HG03060 (cell line): ENCODE measurements around the gene SNCAIP.

Source experiments
- ATAC-seq: cut with Tn5 transposase; IDR thresholded peaks from one replicate; pipeline ENCODE4 v1.9.1; 2021; ENCODE audit warnings: low read depth, moderate number of reproducible peaks; ENCODE audit not compliant: unreplicated experiment

SNCAIP gene

DNA sequence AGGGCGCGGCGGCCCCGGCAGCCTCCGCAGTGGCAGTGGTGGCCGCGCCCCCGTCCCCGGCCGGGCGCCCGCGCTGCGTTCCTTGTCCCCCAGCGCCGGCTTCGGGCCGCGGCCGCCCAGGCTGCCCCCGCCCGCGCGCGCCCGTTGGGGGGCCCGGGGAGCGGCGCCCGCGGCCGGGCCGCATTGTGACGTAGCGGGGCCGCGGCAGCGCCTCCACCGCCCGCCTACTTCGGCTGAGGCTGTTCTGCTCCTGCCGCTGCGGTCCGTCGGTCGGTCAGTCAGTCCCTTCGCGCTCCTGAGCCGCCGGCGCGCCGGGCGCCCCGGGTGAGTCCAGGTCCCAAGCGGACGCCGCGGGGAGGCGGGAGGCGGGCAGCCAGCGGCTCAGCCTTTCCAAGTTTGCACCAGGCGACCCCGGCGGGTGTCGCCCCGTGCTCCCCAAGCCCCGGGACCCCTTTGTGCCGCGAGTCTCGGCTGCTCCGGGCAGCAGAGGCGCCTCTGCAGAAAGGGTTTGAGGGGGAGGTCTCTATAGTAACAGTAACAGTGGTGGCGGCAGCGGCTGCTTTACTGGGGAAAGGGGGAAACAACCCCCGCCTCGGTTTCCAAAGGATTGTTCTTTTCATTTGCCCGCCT, at the start of gene SNCAIP:
SNCAIP (plus strand) TSS at position 277 of the 630 bp plus-strand sequence. CDS start 78,898 bp downstream, outside the sequence.
- no peak for ATAC-seq

- no peak for ATAC-seq
Measured at GRCh38 chr5:122263352-122264030, 48.5 kb upstream of the SNCAIP start.

DNA sequence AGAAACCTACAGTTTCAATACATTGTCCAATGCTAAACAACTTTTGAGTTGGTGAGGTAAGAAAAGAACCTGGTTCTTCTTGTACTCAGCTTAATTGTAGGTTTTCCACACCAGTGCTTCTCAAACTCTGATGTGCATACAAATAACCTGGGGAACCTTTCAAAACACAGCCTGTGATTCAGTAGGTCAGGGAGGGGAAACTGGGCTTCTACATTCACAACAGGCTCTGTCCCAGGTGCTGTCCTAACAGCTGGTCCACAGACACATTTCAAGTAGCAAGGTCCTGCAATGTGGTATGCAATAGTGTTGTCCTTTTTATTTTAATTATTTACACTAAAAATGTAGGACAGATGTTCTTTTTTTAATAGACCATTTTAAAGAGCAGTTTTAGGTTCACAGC, 47.4 kb upstream of the SNCAIP start:
- ATAC-seq: no peak

DNA sequence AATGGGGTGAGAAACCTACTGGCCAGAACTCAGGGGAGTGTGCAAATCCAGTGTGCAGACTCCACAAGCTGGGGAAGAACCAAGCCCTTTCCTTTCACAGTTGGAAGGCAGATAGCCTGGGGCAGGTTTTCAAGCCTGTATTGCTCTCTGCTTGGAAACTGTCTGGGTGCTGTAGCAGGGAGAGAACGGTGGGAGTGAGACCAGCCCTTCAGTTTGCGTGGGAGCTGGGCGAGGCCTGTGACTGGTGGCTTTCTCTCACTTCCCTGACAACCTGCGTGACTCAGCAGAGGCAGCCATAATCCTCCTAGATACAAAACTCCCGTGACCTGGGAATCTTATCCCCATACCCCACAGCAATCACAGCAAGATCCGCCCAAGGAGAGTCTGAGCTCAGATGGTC, 44.9 kb upstream of the SNCAIP start:
- no peak for ATAC-seq

DNA sequence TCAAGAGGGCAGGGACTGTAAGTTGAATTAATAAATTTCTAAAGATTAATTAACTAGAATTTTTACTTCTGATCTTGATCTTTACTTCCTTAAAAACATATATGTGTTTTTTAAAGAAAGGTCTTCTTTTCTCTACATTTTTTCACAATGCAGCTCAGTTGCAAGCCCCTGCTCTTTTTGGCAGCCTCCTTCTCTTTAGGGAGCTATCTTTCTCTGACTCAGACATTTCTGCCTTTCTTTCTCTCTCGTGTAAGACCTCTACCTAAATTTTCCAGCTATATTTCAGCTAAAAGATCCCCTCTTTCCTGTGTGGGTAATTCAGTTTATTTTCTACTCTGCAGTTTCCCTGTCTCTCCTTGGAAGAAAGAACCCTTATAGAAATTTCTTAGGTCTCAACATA, 38.3 kb upstream of the SNCAIP start:
- ATAC-seq: no peak

- ATAC-seq: no peak
Measured at GRCh38 chr5:122283592-122283991, 28.4 kb upstream of the SNCAIP start.

DNA sequence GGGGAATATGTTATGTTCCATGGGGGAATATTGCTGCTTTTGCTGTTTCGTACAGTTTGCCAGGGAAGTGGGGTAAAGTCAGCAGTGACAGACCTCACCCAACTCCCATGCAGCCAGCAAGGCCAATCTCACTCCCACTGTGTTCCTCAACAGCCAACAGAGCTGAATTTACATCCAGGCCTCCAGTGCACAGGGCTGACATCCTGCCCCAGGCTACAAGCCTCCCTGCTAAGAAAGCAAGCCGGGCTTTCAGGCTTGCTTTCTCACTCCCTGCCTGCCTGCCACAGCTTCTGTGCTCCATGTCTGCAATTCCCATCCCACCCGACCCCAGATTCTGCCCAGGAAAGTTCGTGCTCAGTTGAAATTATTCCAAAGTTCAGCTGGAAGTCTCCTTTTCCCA, 25.5 kb upstream of the SNCAIP start:
- ATAC-seq: no peak

DNA sequence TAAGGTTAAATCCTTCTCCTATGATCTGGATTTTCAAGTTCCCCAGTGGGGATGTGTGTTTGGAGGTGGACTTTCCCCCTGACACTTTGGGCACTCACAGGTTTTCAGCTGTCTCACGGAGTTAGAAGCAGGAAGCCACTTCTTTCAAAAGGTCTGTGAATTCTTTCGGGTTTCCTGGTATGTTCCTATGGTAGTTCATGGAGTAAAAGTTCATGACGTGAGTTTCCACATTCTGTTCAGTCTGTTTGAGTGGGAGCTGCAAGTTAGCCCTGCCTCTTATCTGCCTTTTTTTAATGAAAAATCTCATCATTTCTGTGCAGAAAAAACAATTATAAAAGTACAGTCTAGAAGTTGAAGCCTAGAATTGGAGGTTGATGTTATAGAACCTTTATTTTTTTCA, 24.9 kb upstream of the SNCAIP start:
- no peak for ATAC-seq

- no peak for ATAC-seq
Measured at GRCh38 chr5:122291000-122291901, 20.8 kb upstream of the SNCAIP start.

DNA sequence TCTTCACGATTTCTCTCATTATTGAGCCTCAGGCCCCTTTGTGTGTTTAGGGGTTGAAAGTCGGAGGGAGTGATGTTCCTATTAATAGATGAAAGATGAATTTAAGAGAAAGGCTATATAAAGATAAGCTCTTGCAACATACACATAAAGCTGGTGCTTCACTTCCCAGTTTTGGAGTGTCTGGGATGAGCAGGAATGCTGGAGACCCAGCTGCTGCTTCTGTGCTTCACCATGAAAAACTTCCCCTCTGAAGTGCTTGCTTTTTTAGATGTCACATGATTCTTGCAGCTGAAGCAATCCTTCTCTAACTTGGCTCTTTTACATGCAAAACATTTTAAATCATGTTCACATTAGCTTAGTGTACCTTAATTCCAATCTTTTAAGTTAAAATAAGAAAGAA, 19.7 kb upstream of the SNCAIP start:
- no peak for ATAC-seq

- ATAC-seq: no peak
Measured at GRCh38 chr5:122295138-122295537, 16.9 kb upstream of the SNCAIP start.

DNA sequence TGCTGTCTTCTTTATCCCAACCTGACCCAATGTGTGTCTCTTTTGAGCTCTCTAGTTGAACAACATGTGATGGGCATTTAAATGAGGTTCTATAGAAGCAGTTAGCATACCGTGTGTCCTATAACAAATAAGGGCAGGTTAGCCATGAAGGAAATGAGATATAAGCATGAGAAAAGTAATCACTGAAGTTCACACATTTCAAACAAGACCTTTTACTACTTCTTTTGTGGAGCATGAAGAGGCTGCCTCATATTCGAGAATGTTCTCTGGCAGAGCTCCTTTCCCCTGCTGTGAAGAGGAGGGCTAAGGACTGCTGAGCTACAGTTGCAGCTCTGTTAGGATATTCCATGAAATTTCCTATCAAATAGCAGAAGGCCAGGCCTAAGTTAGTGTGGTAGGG, 15.2 kb upstream of the SNCAIP start:
- no peak for ATAC-seq

- ATAC-seq: peak; percentile 83
Measured at GRCh38 chr5:122297587-122298298, 14.3 kb upstream of the SNCAIP start.

DNA sequence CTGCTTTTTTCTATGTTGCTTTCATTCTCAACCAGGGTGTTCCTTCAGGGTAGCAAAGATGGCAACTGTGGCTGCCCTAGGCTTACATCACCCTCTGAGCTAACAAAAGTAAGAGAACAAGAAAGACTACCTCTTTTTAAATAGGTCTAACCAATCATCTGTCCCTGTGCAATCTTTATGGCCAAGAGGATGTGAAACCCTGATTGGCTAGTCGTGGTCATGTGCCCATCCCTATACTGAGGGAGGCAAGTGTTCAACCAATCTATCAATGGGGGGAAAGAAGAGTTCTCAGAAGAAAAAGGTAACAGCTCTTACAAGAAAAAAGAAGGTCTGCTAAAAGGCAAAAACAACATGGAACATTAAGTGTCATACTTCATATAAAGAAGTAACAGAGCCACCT, 11.7 kb upstream of the SNCAIP start:
- no peak for ATAC-seq

GRCh38 chr5:122301016-122301415, 11.0 kb upstream of the SNCAIP start:
- ATAC-seq: no peak

DNA sequence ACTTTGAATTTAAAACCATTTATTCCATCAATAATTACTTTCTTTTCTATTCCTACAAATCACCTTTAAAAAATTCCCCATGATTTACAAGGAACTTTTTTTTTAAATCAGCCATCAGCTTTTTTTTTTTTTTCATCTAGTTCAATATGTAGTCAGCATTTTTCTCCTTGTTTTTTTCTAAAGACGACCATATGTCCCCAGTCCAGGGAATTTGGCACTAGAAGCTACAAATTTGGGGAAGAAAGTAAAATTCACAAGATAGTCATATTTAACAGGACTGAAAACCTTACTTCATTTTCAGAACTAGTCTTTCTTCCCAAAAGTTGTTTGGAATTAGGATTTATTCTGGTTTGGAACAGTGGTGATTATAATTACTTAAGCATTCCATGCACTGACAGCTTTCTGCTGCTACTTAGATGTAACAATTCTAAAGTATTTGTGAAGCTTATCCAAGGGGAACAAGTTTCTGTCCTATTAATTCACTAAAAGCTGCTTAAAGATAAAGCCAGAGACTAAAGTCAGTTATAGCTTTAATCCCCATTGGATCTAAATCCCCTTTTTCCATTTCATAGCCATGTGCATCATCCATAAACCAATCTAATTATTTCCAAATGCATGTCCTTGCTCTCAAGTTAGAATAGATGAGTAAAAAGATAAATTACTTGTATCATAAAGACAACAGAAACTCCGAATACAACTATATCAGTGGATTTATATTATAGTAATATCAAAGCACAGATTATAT, 7.4 kb upstream of the SNCAIP start:
- no peak for ATAC-seq

- ATAC-seq: no peak
Measured at GRCh38 chr5:122306461-122306860, 5.6 kb upstream of the SNCAIP start.

DNA sequence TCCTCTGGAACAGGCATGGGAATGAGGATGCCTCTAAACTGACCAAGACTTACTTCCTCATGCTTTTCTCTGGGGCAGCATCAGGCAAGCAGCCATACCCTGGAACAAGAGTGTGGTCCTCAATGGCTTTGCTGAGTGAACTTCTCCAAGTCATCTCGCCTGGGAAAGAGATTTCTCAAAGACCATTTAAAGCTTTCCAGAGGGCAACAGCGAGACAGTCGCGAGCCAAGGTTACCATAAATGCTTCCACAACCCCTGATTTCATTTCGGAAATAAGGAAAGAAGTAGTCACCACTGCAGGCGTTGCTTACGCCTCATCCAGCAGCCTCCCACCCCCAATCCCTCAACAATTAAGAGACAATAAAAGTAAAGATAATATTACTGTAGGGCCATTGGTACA, 1.1 kb upstream of the SNCAIP start:
- ATAC-seq: no peak

DNA sequence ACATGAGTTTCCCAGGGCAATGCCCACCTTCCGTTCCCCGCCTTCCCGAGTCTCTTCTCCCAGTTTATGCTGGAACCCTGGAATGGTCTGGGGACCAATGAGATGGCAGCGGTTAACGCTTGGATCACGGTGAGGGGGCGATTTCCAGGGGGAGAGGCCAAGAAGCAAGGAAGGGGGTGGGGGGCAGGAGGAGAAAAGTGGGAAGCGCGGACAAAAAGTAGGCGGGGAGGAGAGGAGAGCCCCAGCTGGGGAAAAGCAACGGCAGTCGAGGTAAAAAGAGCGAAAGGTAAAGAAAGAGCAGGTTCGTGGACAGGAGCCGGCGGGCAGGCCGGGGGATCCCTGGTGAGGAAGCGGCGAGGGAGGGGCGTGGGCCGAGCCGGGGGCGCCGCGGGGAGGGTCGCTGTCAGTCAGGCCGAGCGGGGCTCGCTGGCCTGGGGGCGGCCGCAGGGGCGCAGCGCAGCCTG, 508 bp upstream of the SNCAIP start:
- no peak for ATAC-seq
